Measurements from ENCODE around the gene CRYZ.

CRYZ gene, protein sequence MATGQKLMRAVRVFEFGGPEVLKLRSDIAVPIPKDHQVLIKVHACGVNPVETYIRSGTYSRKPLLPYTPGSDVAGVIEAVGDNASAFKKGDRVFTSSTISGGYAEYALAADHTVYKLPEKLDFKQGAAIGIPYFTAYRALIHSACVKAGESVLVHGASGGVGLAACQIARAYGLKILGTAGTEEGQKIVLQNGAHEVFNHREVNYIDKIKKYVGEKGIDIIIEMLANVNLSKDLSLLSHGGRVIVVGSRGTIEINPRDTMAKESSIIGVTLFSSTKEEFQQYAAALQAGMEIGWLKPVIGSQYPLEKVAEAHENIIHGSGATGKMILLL

DNA sequence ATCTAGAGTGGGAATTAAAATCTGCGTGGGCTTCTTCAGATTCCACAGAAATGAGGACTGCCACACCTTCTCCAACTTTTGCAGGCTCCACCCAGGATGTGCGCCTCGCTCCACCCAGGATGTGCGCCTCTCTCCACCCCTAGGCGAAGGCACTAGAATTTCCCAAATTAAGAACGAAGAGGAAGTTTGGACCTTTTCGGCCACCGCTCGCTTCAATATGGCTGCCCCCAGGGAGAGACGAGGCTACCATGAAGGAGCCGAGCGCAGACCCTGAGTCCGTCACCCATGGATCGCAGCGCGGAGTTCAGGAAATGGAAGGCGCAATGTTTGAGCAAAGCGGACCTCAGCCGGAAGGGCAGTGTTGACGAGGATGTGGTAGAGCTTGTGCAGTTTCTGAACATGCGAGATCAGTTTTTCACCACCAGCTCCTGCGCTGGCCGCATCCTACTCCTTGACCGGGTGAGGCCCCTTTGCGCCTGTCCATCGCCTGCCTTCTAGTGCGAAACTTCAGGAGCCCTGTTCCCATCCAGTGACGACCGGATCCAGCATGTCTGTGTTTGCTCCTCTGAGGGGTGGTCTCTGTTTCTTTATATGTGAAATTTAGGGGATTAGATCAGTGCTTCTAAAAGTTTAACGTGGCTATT lies at the start of gene CRYZ, which contains the start of gene TYW3:
Gene CRYZ (minus strand): TSS at position 91 of the 644 bp plus-strand sequence. CDS start 8,229 bp downstream, outside the sequence.
Gene TYW3 (plus strand): TSS at position 193 of the 644 bp plus-strand sequence. CDS start 93 bp downstream, at position 286.
- Histone ChIP-seq H4K20me1 (ENCODE audit: control insufficient read depth, insufficient read depth, low read depth, low read length) (no peaks in the 10 kb centered on the region), H3K79me2 (ENCODE audit: control insufficient read depth, low read length) (peaks cover 46% of the 10 kb centered on the region), H3K4me1 (ENCODE audit: control insufficient read depth, low read length) (peaks cover 23% of the 10 kb centered on the region), H3K4me2 (ENCODE audit: low read length) (peak within 1 kb of the TSS; percentile 91), H3K9me2 (replicated peaks; ENCODE audit: control insufficient read depth, low read length) (no peaks in the 10 kb centered on the region), H3K4me3 (ENCODE audit: low read length) (peak within 1 kb of the TSS; percentile 98), H3K9me3 (ENCODE audit: control insufficient read depth, insufficient read depth, low read length) (no peaks in the 10 kb centered on the region), H3F3A (ENCODE audit: control insufficient read depth, insufficient read depth) (peaks cover 6% of the 10 kb centered on the region; the same call in 1 of the 2 replicates), H3K27ac (ENCODE audit: low read depth, low read length) (peak within 1 kb of the TSS; percentile 85), H3K27me3 (ENCODE audit: control insufficient read depth, low read length) (no peaks in the 10 kb centered on the region), H3K36me3 (ENCODE audit: control insufficient read depth, low read length) (peaks cover 38% of the 10 kb centered on the region)
- TF ChIP-seq, protein P1, sequence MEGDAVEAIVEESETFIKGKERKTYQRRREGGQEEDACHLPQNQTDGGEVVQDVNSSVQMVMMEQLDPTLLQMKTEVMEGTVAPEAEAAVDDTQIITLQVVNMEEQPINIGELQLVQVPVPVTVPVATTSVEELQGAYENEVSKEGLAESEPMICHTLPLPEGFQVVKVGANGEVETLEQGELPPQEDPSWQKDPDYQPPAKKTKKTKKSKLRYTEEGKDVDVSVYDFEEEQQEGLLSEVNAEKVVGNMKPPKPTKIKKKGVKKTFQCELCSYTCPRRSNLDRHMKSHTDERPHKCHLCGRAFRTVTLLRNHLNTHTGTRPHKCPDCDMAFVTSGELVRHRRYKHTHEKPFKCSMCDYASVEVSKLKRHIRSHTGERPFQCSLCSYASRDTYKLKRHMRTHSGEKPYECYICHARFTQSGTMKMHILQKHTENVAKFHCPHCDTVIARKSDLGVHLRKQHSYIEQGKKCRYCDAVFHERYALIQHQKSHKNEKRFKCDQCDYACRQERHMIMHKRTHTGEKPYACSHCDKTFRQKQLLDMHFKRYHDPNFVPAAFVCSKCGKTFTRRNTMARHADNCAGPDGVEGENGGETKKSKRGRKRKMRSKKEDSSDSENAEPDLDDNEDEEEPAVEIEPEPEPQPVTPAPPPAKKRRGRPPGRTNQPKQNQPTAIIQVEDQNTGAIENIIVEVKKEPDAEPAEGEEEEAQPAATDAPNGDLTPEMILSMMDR (IDR thresholded peaks at IDR 0.05; ENCODE audit: low read depth, low read length, poor library complexity, severe bottlenecking): no peak
- no peak for TF ChIP-seq EZH2phosphoT487 (IDR thresholded peaks at IDR 0.05; ENCODE audit: borderline replicate concordance, low read length)

DNA sequence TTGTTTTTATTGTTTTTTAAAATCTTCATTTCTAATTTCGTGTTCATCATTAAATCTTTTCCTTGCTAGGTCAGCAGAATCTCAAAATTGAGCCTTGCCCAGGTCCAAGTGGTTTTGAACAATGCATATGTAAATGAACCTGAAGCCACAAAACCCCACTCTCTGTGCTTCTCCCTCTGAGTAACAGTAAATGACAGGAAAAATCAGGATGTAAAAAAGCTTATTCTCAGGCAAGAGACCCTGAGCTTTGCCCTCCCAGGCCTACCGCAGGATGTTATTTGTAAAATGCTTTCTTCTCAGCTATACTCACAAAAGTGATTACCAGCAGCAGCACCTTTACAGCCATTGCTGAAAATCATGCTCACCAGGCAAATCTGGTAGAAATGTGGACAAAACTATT lies 47.7 kb upstream of the CRYZ start:
- no peak overlapping the region for H3K27ac ChIP-seq (ENCODE audit: low read depth, low read length)
- no peaks in the 10 kb centered on the region for H3F3A ChIP-seq (ENCODE audit: control insufficient read depth, insufficient read depth)
- no peak overlapping the region for H3K4me2 ChIP-seq (ENCODE audit: low read length)
- H3K36me3 ChIP-seq (ENCODE audit: control insufficient read depth, low read length): no peaks in the 10 kb centered on the region
- no peaks in the 10 kb centered on the region for H3K27me3 ChIP-seq (ENCODE audit: control insufficient read depth, low read length)
- H3K4me3 ChIP-seq (ENCODE audit: low read length): no peak overlapping the region
- no peaks in the 10 kb centered on the region for H3K9me2 ChIP-seq (replicated peaks; ENCODE audit: control insufficient read depth, low read length)
- no peaks in the 10 kb centered on the region for H3K79me2 ChIP-seq (ENCODE audit: control insufficient read depth, low read length)
- no peaks in the 10 kb centered on the region for H4K20me1 ChIP-seq (ENCODE audit: control insufficient read depth, insufficient read depth, low read depth, low read length)
- no peaks in the 10 kb centered on the region for H3K4me1 ChIP-seq (ENCODE audit: control insufficient read depth, low read length)
- TF ChIP-seq EZH2phosphoT487 (IDR thresholded peaks at IDR 0.05; ENCODE audit: borderline replicate concordance, low read length): no peak
- TF ChIP-seq, protein P1 (IDR thresholded peaks at IDR 0.05; ENCODE audit: low read depth, low read length, poor library complexity, severe bottlenecking): no peak
- H3K9me3 ChIP-seq (ENCODE audit: control insufficient read depth, insufficient read depth, low read length): no peaks in the 10 kb centered on the region

DNA sequence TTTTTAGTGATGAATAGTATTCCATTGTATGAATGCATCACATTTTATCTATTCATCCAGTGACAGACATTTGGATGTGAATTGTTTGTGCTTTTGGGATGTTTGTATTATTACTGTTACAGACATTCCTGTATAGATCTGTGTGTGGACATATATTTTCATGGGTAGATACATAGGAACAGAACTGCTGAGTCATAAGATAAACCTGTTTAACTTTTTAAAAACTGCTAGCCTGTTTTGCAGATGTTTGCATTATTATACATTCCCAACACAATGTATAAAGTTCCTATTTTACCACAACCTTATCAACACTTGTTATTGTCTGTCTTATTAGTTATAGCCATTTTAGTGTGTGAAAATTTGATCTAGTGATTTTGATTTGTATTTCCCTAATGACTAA lies 46.9 kb upstream of the CRYZ start:
- TF ChIP-seq, protein P1 (IDR thresholded peaks at IDR 0.05; ENCODE audit: low read depth, low read length, poor library complexity, severe bottlenecking): no peak
- no peak for TF ChIP-seq EZH2phosphoT487 (IDR thresholded peaks at IDR 0.05; ENCODE audit: borderline replicate concordance, low read length)
- no peaks in the 10 kb centered on the region for H3K79me2 ChIP-seq (ENCODE audit: control insufficient read depth, low read length)
- H3K4me3 ChIP-seq (ENCODE audit: low read length): no peak overlapping the region
- H3K27ac ChIP-seq (ENCODE audit: low read depth, low read length): no peak overlapping the region
- no peaks in the 10 kb centered on the region for H3K9me2 ChIP-seq (replicated peaks; ENCODE audit: control insufficient read depth, low read length)
- H3K27me3 ChIP-seq (ENCODE audit: control insufficient read depth, low read length): no peaks in the 10 kb centered on the region
- H3K9me3 ChIP-seq (ENCODE audit: control insufficient read depth, insufficient read depth, low read length): no peaks in the 10 kb centered on the region
- no peak overlapping the region for H3K4me2 ChIP-seq (ENCODE audit: low read length)
- no peaks in the 10 kb centered on the region for H4K20me1 ChIP-seq (ENCODE audit: control insufficient read depth, insufficient read depth, low read depth, low read length)
- no peaks in the 10 kb centered on the region for H3K4me1 ChIP-seq (ENCODE audit: control insufficient read depth, low read length)
- H3K36me3 ChIP-seq (ENCODE audit: control insufficient read depth, low read length): no peaks in the 10 kb centered on the region
- no peaks in the 10 kb centered on the region for H3F3A ChIP-seq (ENCODE audit: control insufficient read depth, insufficient read depth)
